CD4-positive, CD25-positive, alpha-beta regulatory T cell (primary cell): ENCODE results near the gene ZNF101. TPM values are rescaled to one million over a fixed set of nuclear protein-coding genes. Genes with fewer than 3 reads are reported as not detected.

ENCODE experiments used
- ATAC-seq, 2 donors: fragments of 150-1000 bp; cut with Tn5 transposase; one replicate each; pipeline ENCODE4 v1.10.0; 2021; ENCODE audit warnings: low read depth in 2 of 2, moderate number of reproducible peaks in 2 of 2, moderate library complexity in 1 of 2
- DNase-seq, 3 donors: peaks; one replicate each; pipeline versions ENCODE4 v3.0.0 to v3.0.0-alpha.2; 2012 to 2022; ENCODE audit warnings: mixed read lengths in 1 of 3
- H3K27ac ChIP-seq: one replicate; pipeline ENCODE4 v1.7.0; 2013; ENCODE audit warnings: mild to moderate bottlenecking, low read length; ENCODE audit not compliant: insufficient read depth, poor library complexity, severe bottlenecking
- H3K27me3 ChIP-seq: one replicate; pipeline ENCODE4 v1.7.0; 2013; ENCODE audit warnings: low read length; ENCODE audit not compliant: control insufficient read depth, insufficient read depth
- H3K36me3 ChIP-seq: one replicate; pipeline ENCODE4 v1.7.0; 2013; ENCODE audit warnings: mild to moderate bottlenecking, low read length, moderate library complexity; ENCODE audit not compliant: control insufficient read depth, insufficient read depth
- H3K4me1 ChIP-seq: 2 replicates; pipeline ENCODE4 v1.7.0; 2013; ENCODE audit warnings: mild to moderate bottlenecking, low read length; ENCODE audit not compliant: insufficient read depth, control insufficient read depth, poor library complexity, severe bottlenecking
- H3K4me3 ChIP-seq: one replicate; pipeline ENCODE4 v1.7.0; 2013; ENCODE audit warnings: low read depth, mild to moderate bottlenecking, low read length, moderate library complexity
- H3K9me3 ChIP-seq, 2 experiments: 1 replicate in 1 of 2; 2 replicates in 1 of 2; pipeline ENCODE4 v1.7.0; 2013; ENCODE audit warnings: low read length in 2 of 2, mild to moderate bottlenecking in 1 of 2, moderate library complexity in 1 of 2; ENCODE audit not compliant: control insufficient read depth in 2 of 2
- H3K27ac Mint-ChIP-seq, 3 donors: one replicate each; pipeline ENCODE4 v1.8.0; 2020 to 2022; ENCODE audit warnings: mild to moderate bottlenecking in 3 of 3, mixed read lengths in 3 of 3, moderate library complexity in 2 of 3
- H3K27me3 Mint-ChIP-seq: one replicate; pipeline ENCODE4 v1.8.0; 2022; ENCODE audit warnings: mild to moderate bottlenecking, mixed read lengths
- H3K36me3 Mint-ChIP-seq: one replicate; pipeline ENCODE4 v1.8.0; 2020; ENCODE audit warnings: mixed read lengths
- H3K4me1 Mint-ChIP-seq, 4 donors: one replicate each; pipeline ENCODE4 v1.8.0; 2020 to 2022; ENCODE audit warnings: mixed read lengths in 4 of 4, mild to moderate bottlenecking in 1 of 4
- H3K4me3 Mint-ChIP-seq, 4 donors: one replicate each; pipeline ENCODE4 v1.8.0; 2020 to 2022; ENCODE audit warnings: mild to moderate bottlenecking in 4 of 4, mixed read lengths in 4 of 4, moderate library complexity in 3 of 4
- H3K9me3 Mint-ChIP-seq, 7 donors: one replicate each; pipeline ENCODE4 v1.8.0; 2020 to 2022; ENCODE audit warnings: mixed read lengths in 7 of 7, mild to moderate bottlenecking in 3 of 7, moderate library complexity in 2 of 7
- polyA plus RNA-seq, 4 donors: library from polyadenylated mRNA; unstranded; fragments of 300-500 nt; fragmentation: Illumina TruSeq; gene quantifications; one replicate each; pipeline ENCODE4 v1.2.3, GENCODE V29; 2021
- total RNA-seq: library from RNA; stranded (reverse); gene quantifications from one replicate; pipeline ENCODE4 v1.2.3, GENCODE V29; 2022

The ZNF101 gene
- total and polyA plus RNA-seq, 5 donors from 2014 or later: 84.4 to 168 (median 124) TPM

- Mint-ChIP-seq H3K4me1 (no peaks in the 10 kb centered on the region), H3K4me3 (no peak overlapping the region), H3K9me3 (no peaks in the 10 kb centered on the region), H3K36me3 (peaks cover 29% of the 10 kb centered on the region), H3K27ac (peak overlapping the region in 1 of 3 donors; percentile 71), H3K27me3 (no peaks in the 10 kb centered on the region)
- DNase-seq (no peak), ATAC-seq (no peak)
- no peaks in the 10 kb centered on the region for H3K9me3 ChIP-seq
- H3K4me1 ChIP-seq: no peaks in the 10 kb centered on the region
- no peak overlapping the region for H3K27ac ChIP-seq
- peaks cover 80% of the 10 kb centered on the region for H3K36me3 ChIP-seq
- H3K27me3 ChIP-seq: no peaks in the 10 kb centered on the region
- no peak overlapping the region for H3K4me3 ChIP-seq
These were observed 17.6 kb upstream of the ZNF101 start for GRCh38 chr19:19651076-19651475.

- Histone ChIP-seq H3K9me3 (no peaks in the 10 kb centered on the region), H3K27ac (no peak overlapping the region), H3K4me1 (no peaks in the 10 kb centered on the region), H3K36me3 (peaks cover 79% of the 10 kb centered on the region), H3K27me3 (no peaks in the 10 kb centered on the region), H3K4me3 (no peak overlapping the region)
- ATAC-seq (no peak), DNase-seq (no peak)
- peaks cover 0 to 2% (median 0%) of the 10 kb centered on the region in 4 donors for H3K4me1 Mint-ChIP-seq
- H3K27ac Mint-ChIP-seq: peak overlapping the region in 2 of 3 donors; percentile 71 to 98
- H3K4me3 Mint-ChIP-seq: no peak overlapping the region
- H3K36me3 Mint-ChIP-seq: peaks cover 22% of the 10 kb centered on the region
- peaks cover 0 to 2% (median 0%) of the 10 kb centered on the region in 7 donors for H3K9me3 Mint-ChIP-seq
- no peaks in the 10 kb centered on the region for H3K27me3 Mint-ChIP-seq
These were observed 15.9 kb upstream of the ZNF101 start for GRCh38 chr19:19652482-19653295.

GRCh38 chr19:19653597-19654147 lies 15.0 kb upstream of the ZNF101 start:
- no peaks in the 10 kb centered on the region for H3K27me3 Mint-ChIP-seq
- no peak overlapping the region for H3K4me3 Mint-ChIP-seq
- no peaks in the 10 kb centered on the region for H3K4me1 ChIP-seq
- no peak overlapping the region for H3K4me3 ChIP-seq
- peaks cover 0 to 2% (median 0%) of the 10 kb centered on the region in 7 donors for H3K9me3 Mint-ChIP-seq
- no peaks in the 10 kb centered on the region for H3K27me3 ChIP-seq
- peaks cover 4 to 7% (median 5%) of the 10 kb centered on the region in 4 donors for H3K4me1 Mint-ChIP-seq
- no peak for ATAC-seq
- peaks cover 88% of the 10 kb centered on the region for H3K36me3 ChIP-seq
- no peak overlapping the region for H3K27ac Mint-ChIP-seq
- no peak for DNase-seq
- no peaks in the 10 kb centered on the region for H3K9me3 ChIP-seq
- no peak overlapping the region for H3K27ac ChIP-seq
- peaks cover 28% of the 10 kb centered on the region for H3K36me3 Mint-ChIP-seq

GRCh38 chr19:19654441-19654840 lies 14.2 kb upstream of the ZNF101 start:
- H3K27me3 ChIP-seq: no peaks in the 10 kb centered on the region
- H3K4me1 Mint-ChIP-seq: peaks cover 4 to 8% (median 5%) of the 10 kb centered on the region in 4 donors
- no peak overlapping the region for H3K27ac ChIP-seq
- H3K9me3 ChIP-seq: no peaks in the 10 kb centered on the region
- no peak overlapping the region for H3K4me3 ChIP-seq
- ATAC-seq (no peak), DNase-seq (no peak)
- no peak overlapping the region for H3K4me3 Mint-ChIP-seq
- H3K27ac Mint-ChIP-seq: peak overlapping the region in 1 of 3 donors; percentile 55
- peaks cover 0 to 2% (median 0%) of the 10 kb centered on the region in 7 donors for H3K9me3 Mint-ChIP-seq
- peaks cover 25% of the 10 kb centered on the region for H3K36me3 Mint-ChIP-seq
- H3K4me1 ChIP-seq: no peaks in the 10 kb centered on the region
- H3K27me3 Mint-ChIP-seq: no peaks in the 10 kb centered on the region
- peaks cover 88% of the 10 kb centered on the region for H3K36me3 ChIP-seq

- Mint-ChIP-seq H3K4me3 (no peak overlapping the region), H3K4me1 (peaks cover 4 to 8% (median 7%) of the 10 kb centered on the region in 4 donors), H3K27ac (no peak overlapping the region), H3K27me3 (no peaks in the 10 kb centered on the region), H3K9me3 (peaks cover 0 to 2% (median 0%) of the 10 kb centered on the region in 7 donors), H3K36me3 (peaks cover 27% of the 10 kb centered on the region)
- Histone ChIP-seq H3K4me1 (peaks cover 6% of the 10 kb centered on the region), H3K27ac (no peak overlapping the region), H3K9me3 (no peaks in the 10 kb centered on the region), H3K36me3 (peaks cover 94% of the 10 kb centered on the region), H3K27me3 (no peaks in the 10 kb centered on the region), H3K4me3 (no peak overlapping the region)
- DNase-seq: no peak
- ATAC-seq: no peak
These were observed 13.5 kb upstream of the ZNF101 start for GRCh38 chr19:19655051-19655594.

- Histone ChIP-seq H3K27me3 (no peaks in the 10 kb centered on the region), H3K36me3 (peaks cover 89% of the 10 kb centered on the region), H3K27ac (no peak overlapping the region), H3K4me1 (peaks cover 9% of the 10 kb centered on the region), H3K4me3 (no peak overlapping the region), H3K9me3 (no peaks in the 10 kb centered on the region)
- peaks cover 27% of the 10 kb centered on the region for H3K36me3 Mint-ChIP-seq
- ATAC-seq (no peak), DNase-seq (no peak)
- peaks cover 4 to 9% (median 7%) of the 10 kb centered on the region in 4 donors for H3K4me1 Mint-ChIP-seq
- peak overlapping the region in 1 of 3 donors; percentile 20 for H3K27ac Mint-ChIP-seq
- no peak overlapping the region for H3K4me3 Mint-ChIP-seq
- peaks cover 0 to 2% (median 0%) of the 10 kb centered on the region in 7 donors for H3K9me3 Mint-ChIP-seq
- no peaks in the 10 kb centered on the region for H3K27me3 Mint-ChIP-seq
These were observed 12.8 kb upstream of the ZNF101 start for GRCh38 chr19:19655641-19656343.

GRCh38 chr19:19656451-19657396 lies 11.9 kb upstream of the ZNF101 start:
- Histone ChIP-seq H3K36me3 (peaks cover 80% of the 10 kb centered on the region), H3K4me3 (no peak overlapping the region), H3K4me1 (peaks cover 18% of the 10 kb centered on the region), H3K27me3 (no peaks in the 10 kb centered on the region), H3K9me3 (no peaks in the 10 kb centered on the region), H3K27ac (no peak overlapping the region)
- Mint-ChIP-seq H3K27ac (peak overlapping the region in 1 of 3 donors; percentile 80), H3K9me3 (peaks cover 0 to 2% (median 0%) of the 10 kb centered on the region in 7 donors), H3K4me1 (peaks cover 4 to 18% (median 16%) of the 10 kb centered on the region in 4 donors), H3K36me3 (peaks cover 31% of the 10 kb centered on the region), H3K4me3 (no peak overlapping the region), H3K27me3 (no peaks in the 10 kb centered on the region)
- DNase-seq (no peak), ATAC-seq (no peak)
